GM18499 (cell line): Measurements from ENCODE around the gene APMAP.
"Not testable (repeated sequence)": the region's sequence is repeated elsewhere in the genome, so short reads cannot be mapped to it uniquely, and the experiment has no call there.

Experiments
- ATAC-seq: cut with Tn5 transposase; IDR thresholded peaks from one replicate; pipeline ENCODE4 v1.9.1; 2021; ENCODE audit warnings: moderate number of reproducible peaks; ENCODE audit not compliant: insufficient read depth, unreplicated experiment

The APMAP gene

GRCh38 chr20:25008388-25009217 is 16.1 kb upstream of the APMAP start:
- ATAC-seq: no peak

- no peak for ATAC-seq
Observed at GRCh38 chr20:25007491-25008305, 15.1 kb upstream of the APMAP start.

- no peak for ATAC-seq
Observed at GRCh38 chr20:25006431-25007167, 14.0 kb upstream of the APMAP start.

GRCh38 chr20:25005661-25006060 is 13.1 kb upstream of the APMAP start:
- ATAC-seq: no peak

GRCh38 chr20:25005220-25005619 is 12.7 kb upstream of the APMAP start:
- ATAC-seq: no peak

- ATAC-seq: no peak
Observed at GRCh38 chr20:25003002-25003401, 10.5 kb upstream of the APMAP start.

- ATAC-seq: not testable (repeated sequence)
Observed at GRCh38 chr20:25001323-25001722, 8.8 kb upstream of the APMAP start.

- no peak for ATAC-seq
Observed at GRCh38 chr20:25000268-25000801, 7.8 kb upstream of the APMAP start.

GRCh38 chr20:24999568-24999967 is 7.0 kb upstream of the APMAP start:
- ATAC-seq: no peak

GRCh38 chr20:24998631-24999445 is 6.3 kb upstream of the APMAP start:
- ATAC-seq: no peak

- no peak for ATAC-seq
Observed at GRCh38 chr20:24998121-24998520, 5.6 kb upstream of the APMAP start.

GRCh38 chr20:24996449-24997377 is 4.2 kb upstream of the APMAP start:
- ATAC-seq: no peak

GRCh38 chr20:24995741-24996448 is 3.3 kb upstream of the APMAP start:
- no peak for ATAC-seq

GRCh38 chr20:24994470-24995368 is 2.2 kb upstream of the APMAP start:
- ATAC-seq: no peak

- ATAC-seq: no peak
Observed at GRCh38 chr20:24994186-24994465, 1.6 kb upstream of the APMAP start.

GRCh38 chr20:24993337-24994185 is 1.0 kb upstream of the APMAP start:
- ATAC-seq: no peak
